Natural killer cell (primary cell): ENCODE results near the gene STX10. TPM values are rescaled to one million over a fixed set of nuclear protein-coding genes. Genes with fewer than 3 reads are reported as not detected.

ENCODE experiments used
- ATAC-seq, 3 donors: fragments of 150-1000 bp in 2 of 3; fragments of 200-7000 bp in 1 of 3; cut with Tn5 transposase; 1 replicate in 1 of 3; 2 replicates in 2 of 3; pipeline ENCODE4 v1.10.0; 2021; ENCODE audit warnings: mild to moderate bottlenecking in 2 of 3, moderate library complexity in 2 of 3
- DNase-seq, 2 donors: peaks; one replicate each; pipeline versions ENCODE4 v3.0.0 to v3.0.0-alpha.2; 2013 to 2021; ENCODE audit warnings: mixed read lengths in 1 of 2
- H3K27ac ChIP-seq: one replicate; pipeline ENCODE4 v1.5.1; 2013; ENCODE audit warnings: mild to moderate bottlenecking, low read length
- H3K27me3 ChIP-seq: one replicate; pipeline ENCODE4 v1.6.1; 2013; ENCODE audit warnings: low read length; ENCODE audit not compliant: control insufficient read depth, insufficient read depth
- H3K36me3 ChIP-seq: one replicate; pipeline ENCODE4 v1.6.1; 2013; ENCODE audit warnings: low read length; ENCODE audit not compliant: control insufficient read depth, insufficient read depth
- H3K4me1 ChIP-seq: one replicate; pipeline ENCODE4 v1.6.1; 2013; ENCODE audit warnings: low read length; ENCODE audit not compliant: control insufficient read depth, insufficient read depth
- H3K4me3 ChIP-seq: one replicate; pipeline ENCODE4 v1.5.1; 2013; ENCODE audit warnings: low read length
- H3K9me3 ChIP-seq: one replicate; pipeline ENCODE4 v1.6.1; 2013; ENCODE audit warnings: low read length; ENCODE audit not compliant: control insufficient read depth, insufficient read depth
- H3K27ac Mint-ChIP-seq, 2 donors: one replicate each; pipeline ENCODE4 v1.8.0; 2022; ENCODE audit warnings: mild to moderate bottlenecking in 2 of 2, mixed read lengths in 2 of 2, moderate library complexity in 1 of 2
- H3K27me3 Mint-ChIP-seq, 2 donors: one replicate each; pipeline ENCODE4 v1.8.0; 2022; ENCODE audit warnings: low read depth in 2 of 2, mixed read lengths in 2 of 2
- H3K36me3 Mint-ChIP-seq: one replicate; pipeline ENCODE4 v1.8.0; 2022; ENCODE audit warnings: mixed read lengths
- H3K4me1 Mint-ChIP-seq, 2 donors: one replicate each; pipeline ENCODE4 v1.8.0; 2022; ENCODE audit warnings: mixed read lengths in 2 of 2
- H3K4me3 Mint-ChIP-seq: one replicate; pipeline ENCODE4 v1.8.0; 2022; ENCODE audit warnings: mild to moderate bottlenecking, moderate library complexity, mixed read lengths
- H3K9me3 Mint-ChIP-seq, 2 donors: one replicate each; pipeline ENCODE4 v1.8.0; 2022; ENCODE audit warnings: mixed read lengths in 2 of 2
- CTCF ChIP-seq: fragments of 200-600 bp; IDR thresholded peaks from one replicate; pipeline ENCODE4 v1.8.0; 2022; ENCODE audit warnings: antibody characterized with exemption
- WGBS: methylation state at CpG from one replicate; pipeline ENCODE4 v1.1.7; 2013; ENCODE audit warnings: missing lambda C conversion rate; ENCODE audit not compliant: insufficient coverage; 5-methylcytosine and 5-hydroxymethylcytosine counted together
- intact Hi-C: fragments of 100-400 bp; cut with micrococcal nuclease; formaldehyde crosslinking; loops from one replicate; pipeline ENCODE4 v1.14.2; 2022
- total RNA-seq, 4 donors: library from RNA; stranded (reverse); fragments of 120-200 nt in 1 of 4; gene quantifications; one replicate each; pipeline versions ENCODE4 v1.2.3 to v1.2.4, GENCODE V29; 2013 to 2022

The STX10 gene
- total RNA-seq, 3 donors from 2014 or later (not counting 1 experiment from before 2014, with no cell fraction given) = 39.2 to 46.9 (median 42.0) TPM

DNA sequence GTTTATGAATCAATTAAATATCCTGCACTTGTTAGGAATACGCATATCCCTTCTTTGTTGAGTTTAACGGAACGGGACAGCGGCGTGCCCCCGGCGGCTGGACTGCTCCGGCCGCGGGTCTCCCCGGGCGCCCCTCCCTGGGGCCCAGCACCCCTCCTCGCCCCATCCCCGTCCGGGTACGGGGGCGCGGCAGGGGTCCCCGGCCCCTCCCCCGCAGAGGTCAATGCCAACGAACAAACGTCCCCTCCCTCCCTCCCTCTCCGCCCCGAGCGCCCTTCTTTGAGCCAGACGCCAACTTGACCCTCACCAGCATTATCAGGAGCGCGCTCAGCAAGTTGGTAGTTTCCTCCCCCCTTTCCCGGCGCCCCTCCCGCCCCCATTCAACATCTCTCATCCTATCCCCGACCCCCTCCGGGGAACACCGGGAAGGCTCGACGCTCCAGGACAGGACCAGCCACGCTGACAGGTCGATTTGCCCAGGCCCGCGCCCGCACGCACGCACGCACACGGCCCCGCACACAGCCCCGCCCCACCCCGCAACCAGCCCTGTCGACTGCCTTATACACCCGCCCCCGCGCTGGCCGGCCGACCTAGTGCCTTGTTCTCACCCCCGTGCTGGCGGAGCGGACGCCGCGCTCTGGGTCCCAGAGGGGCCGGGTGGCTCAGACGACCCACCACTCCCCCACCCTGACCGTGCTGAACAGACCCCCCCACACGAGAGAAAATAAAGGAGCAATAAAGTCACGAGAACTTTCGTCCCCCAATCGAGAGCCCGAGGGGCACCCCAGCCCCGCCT, 52.5 kb downstream of the STX10 start:
- Histone ChIP-seq H3K4me3 (peak overlapping the region; percentile 4), H3K27ac (peak overlapping the region; percentile 32), H3K4me1 (peaks cover 83% of the 10 kb centered on the region), H3K9me3 (no peaks in the 10 kb centered on the region), H3K36me3 (no peaks in the 10 kb centered on the region), H3K27me3 (peaks cover 36% of the 10 kb centered on the region)
- Mint-ChIP-seq H3K27ac (peak overlapping the region; percentile 51 to 94), H3K27me3 (peaks cover 8 to 20% of the 10 kb centered on the region in 2 donors), H3K4me3 (peak overlapping the region; percentile 68), H3K4me1 (peaks cover 25 to 50% of the 10 kb centered on the region in 2 donors), H3K36me3 (no peaks in the 10 kb centered on the region), H3K9me3 (peaks cover 3% of the 10 kb centered on the region in 2 donors)
- TF ChIP-seq CTCF = no peak
- ATAC-seq (no peak), DNase-seq (peak in 1 of 2 donors; percentile 32)
- WGBS = under 1% methylated on average over 67 of the region's 69 CpGs
- intact Hi-C loops = no loop called here

GRCh38 chr19:13097033-13097462, 53.1 kb downstream of the STX10 start:
- peak overlapping the region; percentile 32 for H3K27ac ChIP-seq
- TF ChIP-seq CTCF = no peak
- no peaks in the 10 kb centered on the region for H3K36me3 ChIP-seq
- H3K9me3 ChIP-seq = no peaks in the 10 kb centered on the region
- H3K9me3 Mint-ChIP-seq = peaks cover 3% of the 10 kb centered on the region in 2 donors
- H3K36me3 Mint-ChIP-seq = no peaks in the 10 kb centered on the region
- intact Hi-C loops = no loop called here
- peaks cover 77% of the 10 kb centered on the region for H3K4me1 ChIP-seq
- peak in 1 of 2 donors; percentile 51 for DNase-seq
- H3K4me3 ChIP-seq = peak overlapping the region; percentile 4
- peaks cover 36% of the 10 kb centered on the region for H3K27me3 ChIP-seq
- H3K27ac Mint-ChIP-seq = no peak overlapping the region
- WGBS = 4% methylated on average over 10 of the region's 20 CpGs
- peaks cover 8 to 20% of the 10 kb centered on the region in 2 donors for H3K27me3 Mint-ChIP-seq
- no peak for ATAC-seq
- peaks cover 25 to 44% of the 10 kb centered on the region in 2 donors for H3K4me1 Mint-ChIP-seq
- H3K4me3 Mint-ChIP-seq = peak overlapping the region; percentile 40

GRCh38 chr19:13095934-13096927, 53.9 kb downstream of the STX10 start:
- no peak for ATAC-seq

More at GRCh38 chr19:13095934-13096927, 53.9 kb downstream of the STX10 start:
- Histone ChIP-seq H3K4me1 (peaks cover 69% of the 10 kb centered on the region), H3K36me3 (no peaks in the 10 kb centered on the region), H3K27me3 (peaks cover 36% of the 10 kb centered on the region), H3K27ac (peak overlapping the region; percentile 28), H3K4me3 (peak overlapping the region; percentile 22), H3K9me3 (no peaks in the 10 kb centered on the region)
- no peak overlapping the region for H3K4me3 Mint-ChIP-seq
- WGBS = 3% methylated on average over 44 of the region's 44 CpGs
- peak in 1 of 2 donors; percentile 39 for DNase-seq
- peaks cover 8 to 23% of the 10 kb centered on the region in 2 donors for H3K27me3 Mint-ChIP-seq
- intact Hi-C loops = no loop called here
- H3K4me1 Mint-ChIP-seq = peaks cover 25 to 37% of the 10 kb centered on the region in 2 donors
- no peaks in the 10 kb centered on the region for H3K36me3 Mint-ChIP-seq
- H3K27ac Mint-ChIP-seq = peak overlapping the region in 1 of 2 donors; percentile 58
- peaks cover 3% of the 10 kb centered on the region in 2 donors for H3K9me3 Mint-ChIP-seq
- TF ChIP-seq CTCF = no peak
